GM18867 (cell line): ENCODE measurements around the gene LRRK2.
"Not testable (repeated sequence)": the region's sequence is repeated elsewhere in the genome, so short reads cannot be mapped to it uniquely, and the experiment has no call there.

ENCODE experiments used
- ATAC-seq: cut with Tn5 transposase; IDR thresholded peaks from one replicate; pipeline ENCODE4 v1.9.1; 2021; ENCODE audit warnings: mild to moderate bottlenecking, moderate library complexity; ENCODE audit not compliant: unreplicated experiment

LRRK2 gene

DNA sequence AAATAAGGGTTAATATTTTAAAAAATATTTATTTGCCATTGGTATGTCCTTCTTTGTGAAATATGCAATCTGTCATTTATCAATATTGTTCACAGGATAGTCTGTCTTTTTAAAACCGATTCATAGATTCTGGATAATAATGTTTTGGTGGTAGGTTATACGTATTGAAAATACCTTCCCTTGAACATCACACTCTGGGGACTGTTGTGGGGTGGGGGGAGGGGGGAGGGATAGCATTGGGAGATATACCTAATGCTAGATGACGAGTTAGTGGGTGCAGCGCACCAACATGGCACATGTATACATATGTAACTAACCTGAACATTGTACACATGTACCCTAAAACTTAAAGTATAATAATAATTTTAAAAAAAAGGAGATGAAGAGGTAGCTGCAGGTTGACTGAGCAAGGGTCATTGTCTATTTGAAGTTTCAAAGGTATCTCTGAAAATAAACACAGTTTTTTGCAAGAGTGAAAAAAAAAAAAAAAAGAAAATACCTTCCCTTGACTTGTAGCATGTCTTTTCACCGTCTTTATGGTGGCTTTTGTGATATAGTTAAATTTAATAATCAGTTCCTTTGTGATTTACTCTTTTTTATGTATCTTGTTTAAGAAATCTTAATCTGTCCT, 19.8 kb downstream of the LRRK2 start:
- ATAC-seq = not testable (repeated sequence)

DNA sequence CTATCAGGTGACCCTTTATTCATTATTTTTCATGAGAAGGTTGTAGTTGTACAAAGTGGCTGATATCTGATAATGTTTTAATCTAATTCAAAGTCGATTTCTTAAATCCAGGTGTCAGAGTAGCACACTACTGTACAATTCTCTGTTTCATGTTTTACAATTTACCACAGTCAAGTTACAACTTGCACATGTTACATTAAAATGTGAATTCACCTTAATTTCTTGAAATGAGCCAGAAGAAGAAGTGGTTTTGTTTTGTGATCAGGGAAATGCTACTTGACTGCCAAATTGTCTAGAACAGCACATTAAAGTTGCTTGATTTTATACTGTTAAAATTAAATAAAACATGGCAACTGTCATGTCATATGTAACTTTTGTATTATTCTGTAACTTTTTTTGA, 23.2 kb downstream of the LRRK2 start:
- ATAC-seq = peak; percentile 45

DNA sequence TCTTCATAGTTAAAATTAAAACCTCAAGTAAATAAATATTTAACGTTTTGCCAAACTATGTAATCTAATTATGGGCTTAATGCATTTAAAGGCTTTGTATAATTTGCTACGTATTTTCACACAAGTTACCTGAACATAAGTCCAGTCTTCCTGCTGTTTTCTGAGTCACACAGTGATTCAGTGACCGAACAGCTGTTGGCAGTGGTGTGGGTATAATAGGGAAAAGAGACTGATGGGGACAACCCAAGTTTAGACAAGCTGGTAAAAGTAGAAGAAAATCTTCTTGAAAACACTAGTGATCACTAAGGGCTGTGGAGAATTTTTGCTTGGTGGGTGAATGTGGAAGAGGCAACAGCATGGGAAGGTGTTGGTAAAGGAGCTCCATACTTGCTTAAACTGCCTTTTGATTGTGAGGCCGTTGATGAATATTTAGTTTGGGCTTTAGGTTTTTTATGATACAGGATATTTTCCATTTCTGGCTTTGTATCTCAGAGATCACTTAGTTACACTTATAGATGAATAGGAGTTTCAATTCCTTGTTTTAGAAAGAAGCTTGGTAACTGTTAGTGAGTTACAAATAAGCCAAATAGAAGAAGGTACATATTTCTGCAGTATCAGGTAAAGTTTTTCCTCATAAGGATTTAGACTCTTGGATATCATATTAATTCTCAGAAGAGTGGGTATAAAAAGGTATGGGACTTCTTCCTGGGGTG, 23.9 kb downstream of the LRRK2 start:
- peak; percentile 70 for ATAC-seq

DNA sequence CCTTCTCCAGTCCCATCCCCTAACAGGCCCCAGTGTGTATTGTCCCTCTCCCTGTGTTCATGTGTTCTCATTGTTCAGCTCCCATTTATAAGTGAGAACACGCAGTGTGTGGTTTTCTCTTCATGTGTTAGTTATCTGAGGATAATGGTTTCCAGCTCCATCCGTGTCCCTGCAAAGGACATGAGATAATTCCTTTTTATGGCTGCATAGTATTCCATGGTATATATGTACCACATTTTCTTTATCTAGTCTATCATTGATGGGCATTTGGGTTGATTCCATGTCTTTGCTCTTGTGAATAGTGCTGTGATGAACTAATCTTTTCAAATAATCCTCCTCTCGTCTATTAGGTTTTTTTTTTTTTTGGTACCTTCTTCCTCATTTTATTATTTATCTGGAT, 25.9 kb downstream of the LRRK2 start:
- not testable (repeated sequence) for ATAC-seq

DNA sequence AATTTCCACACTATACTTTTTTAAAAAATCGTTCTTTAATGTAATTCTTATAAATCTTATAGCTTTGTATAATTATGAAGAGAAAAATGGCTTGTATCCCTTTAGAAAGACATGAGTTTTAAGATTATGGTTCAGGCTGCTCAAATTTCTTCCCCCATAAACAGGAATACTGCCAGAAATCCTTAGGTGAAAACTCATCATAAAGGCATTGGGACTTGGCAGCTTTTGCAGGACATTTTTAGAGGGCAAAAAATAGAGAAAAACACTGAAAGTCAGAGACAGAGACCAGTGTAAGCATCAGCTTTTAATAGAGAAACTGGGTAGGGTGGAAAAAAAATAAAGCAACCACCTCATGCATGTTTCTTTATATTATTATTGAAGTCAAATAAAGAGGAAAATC, 29.1 kb downstream of the LRRK2 start:
- no peak for ATAC-seq

DNA sequence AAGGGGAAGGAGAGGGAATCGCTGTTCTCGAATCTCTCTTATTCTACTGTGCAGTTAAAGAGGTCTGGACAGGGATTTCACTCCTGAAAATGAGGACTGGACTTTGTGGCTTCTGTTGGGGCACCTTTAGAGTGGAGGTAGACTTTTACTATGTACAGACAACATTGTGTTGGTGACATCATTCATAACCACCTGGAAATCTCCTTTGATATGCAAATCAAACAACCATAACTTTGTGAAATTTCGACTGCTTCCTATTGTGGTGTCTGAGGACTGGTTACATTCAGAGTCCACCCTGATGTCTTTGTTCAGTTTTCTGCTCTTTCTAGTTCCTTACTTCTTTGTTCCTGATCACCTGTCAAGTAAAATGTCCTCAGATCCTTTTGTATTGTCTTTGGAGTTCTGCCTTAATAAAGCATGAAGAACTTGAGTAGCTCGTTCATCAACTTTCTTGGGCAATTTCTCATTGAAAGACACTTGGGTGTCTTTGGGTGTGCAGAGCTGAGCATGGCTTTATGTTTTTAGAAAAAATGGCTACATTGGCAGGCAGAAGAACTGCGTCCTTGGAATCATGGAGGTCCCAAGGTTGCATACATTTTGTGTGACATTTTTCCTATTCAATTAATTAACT, 29.8 kb downstream of the LRRK2 start:
- ATAC-seq = no peak

DNA sequence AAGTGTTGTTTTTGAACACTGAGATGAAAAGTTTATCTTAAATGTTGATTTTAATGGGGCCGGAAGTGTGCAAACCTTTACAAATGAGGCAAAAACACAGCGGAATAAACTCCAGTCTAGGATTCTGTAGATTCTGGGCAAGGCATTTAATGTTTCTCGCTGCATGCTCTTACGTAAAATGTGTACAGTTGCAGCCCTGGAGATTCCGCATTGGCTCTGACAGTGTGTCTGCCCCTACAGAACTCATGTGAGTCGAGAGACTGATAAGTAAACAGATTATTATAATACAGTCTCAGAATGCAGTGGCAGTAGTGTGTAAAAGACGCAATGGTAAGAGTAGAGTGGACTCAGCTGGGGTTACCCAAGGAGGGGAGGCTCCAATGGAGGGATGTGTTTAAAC, 33.6 kb downstream of the LRRK2 start:
- ATAC-seq = no peak

DNA sequence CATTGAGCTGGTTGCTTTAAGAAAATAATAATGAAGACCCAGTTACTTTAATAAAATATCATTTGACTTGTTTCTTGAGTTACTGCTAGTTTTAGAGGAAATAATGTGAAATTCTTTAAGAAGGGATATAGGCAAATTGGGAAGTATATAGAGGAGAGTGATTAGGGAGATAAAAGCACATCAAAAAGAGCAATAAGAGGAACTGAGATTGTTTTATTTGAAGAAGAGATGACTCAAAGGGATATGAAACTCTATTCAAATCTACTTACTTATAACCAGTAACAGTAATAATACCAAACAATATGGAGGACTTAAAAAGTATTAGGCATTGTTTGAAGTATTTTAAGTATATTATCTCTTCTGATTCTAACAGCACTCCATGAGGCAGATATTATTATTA, 37.1 kb downstream of the LRRK2 start:
- peak; percentile 83 for ATAC-seq

DNA sequence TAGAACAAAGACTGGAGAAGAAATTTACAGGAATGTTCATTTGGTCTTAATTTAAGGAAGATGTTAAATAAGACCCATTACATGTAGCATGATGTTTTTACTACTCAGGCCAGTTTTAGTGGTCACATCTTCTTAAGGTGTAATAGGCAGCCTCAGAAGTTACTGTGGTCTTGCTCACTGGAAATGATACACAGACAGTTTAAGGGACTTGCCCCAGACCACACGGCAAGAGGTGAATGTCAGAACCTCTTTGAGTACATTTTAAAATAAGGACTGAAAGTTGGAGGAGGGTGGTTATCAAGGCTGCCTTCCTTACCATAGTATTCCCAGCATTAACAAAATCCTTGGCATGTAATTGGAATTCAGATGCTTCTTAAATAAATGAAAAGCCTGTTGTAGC, 37.9 kb downstream of the LRRK2 start:
- peak; percentile 75 for ATAC-seq

DNA sequence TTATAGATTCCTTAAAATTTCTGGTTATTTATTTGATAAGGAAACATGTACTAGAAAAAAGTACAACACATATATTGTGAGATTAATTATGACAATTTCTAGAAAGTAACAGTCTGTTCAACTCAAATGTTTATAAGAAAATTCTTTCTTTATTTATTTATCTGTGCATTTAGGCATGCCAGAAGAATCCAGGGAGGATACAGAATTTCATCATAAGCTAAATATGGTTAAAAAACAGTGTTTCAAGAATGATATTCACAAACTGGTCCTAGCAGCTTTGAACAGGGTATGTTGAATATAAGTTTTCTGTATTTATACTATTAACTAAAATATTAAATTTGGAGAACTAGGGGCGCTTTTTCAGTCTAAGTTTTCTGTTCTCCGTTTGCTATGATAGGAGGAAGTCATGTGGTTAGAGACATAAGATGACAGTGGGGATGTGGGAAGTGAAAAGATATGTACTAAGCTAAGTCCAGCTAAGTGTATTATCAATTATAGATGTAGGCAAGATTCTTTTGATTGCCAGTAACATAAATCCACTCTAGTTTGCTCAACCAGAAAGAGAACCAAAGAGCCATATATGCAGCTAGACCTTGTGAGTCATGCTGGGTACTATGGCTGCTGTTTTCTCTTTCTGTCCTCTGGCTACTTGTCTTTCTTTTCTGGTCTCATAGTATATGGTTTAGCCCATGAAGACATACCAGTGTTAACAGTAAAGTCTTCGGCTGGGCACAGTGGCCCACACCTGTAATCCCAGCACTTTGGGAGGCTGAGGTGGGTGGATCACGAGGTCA, 39.0 kb downstream of the LRRK2 start:
- ATAC-seq = no peak

DNA sequence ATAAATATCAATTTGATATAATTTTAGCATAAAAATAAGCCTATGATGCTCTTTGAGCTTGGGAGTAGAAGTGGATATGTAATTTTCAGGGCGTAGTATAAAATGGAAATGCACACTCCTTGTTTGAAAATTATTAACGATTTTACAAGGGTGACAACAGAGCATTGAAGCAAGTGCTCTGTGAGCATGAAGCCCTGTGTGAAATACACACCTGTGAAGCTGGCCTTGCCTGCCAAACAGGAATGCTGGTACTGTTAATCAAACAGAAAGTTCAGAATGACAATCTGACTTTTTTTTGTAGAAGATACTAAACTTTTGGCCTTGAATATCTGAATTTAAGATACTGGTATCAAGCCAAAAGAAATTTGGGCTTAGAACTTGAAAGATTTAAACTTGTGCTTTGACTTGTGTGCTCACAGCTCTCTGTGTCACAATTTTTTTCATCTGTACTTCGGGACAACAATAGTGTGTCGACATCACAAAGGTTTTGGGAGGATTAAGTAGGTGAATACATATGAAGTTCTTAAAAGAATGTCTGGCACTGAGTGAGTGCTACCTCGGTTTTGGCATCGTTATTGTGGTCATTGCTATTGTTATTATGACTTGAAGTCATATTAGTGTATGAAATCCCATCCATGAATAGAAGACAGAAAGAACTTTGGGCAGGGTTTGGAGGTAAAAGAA, 47.3 kb downstream of the LRRK2 start:
- ATAC-seq = no peak

DNA sequence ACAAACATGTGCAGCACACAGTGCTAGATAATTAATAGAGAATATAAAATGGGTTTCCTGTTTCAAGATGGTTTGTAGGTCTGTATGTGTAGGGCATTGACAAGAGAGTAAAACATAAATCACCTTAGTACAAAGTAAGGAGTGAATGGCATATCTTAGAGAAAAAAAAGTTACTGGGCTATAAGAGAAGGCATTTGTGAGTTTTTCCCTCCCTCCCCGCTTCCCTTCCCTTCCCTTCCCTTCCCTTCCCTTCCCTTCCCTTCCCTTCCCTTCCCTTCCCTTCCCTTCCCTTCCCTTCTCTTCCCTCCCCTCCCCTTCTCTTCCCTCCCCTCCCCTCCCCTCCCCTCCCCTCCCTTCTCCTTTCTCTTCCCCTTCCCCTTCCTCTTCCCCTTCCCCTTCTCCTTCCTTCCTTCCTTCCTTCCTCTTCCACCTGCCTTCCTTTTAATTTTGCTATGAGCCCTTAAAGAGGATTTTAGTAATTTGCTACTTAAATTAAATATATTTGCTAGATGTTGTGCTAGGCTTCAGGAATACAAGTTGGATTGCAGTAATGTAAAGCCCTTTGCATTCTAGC, 57.1 kb downstream of the LRRK2 start:
- ATAC-seq = no peak

DNA sequence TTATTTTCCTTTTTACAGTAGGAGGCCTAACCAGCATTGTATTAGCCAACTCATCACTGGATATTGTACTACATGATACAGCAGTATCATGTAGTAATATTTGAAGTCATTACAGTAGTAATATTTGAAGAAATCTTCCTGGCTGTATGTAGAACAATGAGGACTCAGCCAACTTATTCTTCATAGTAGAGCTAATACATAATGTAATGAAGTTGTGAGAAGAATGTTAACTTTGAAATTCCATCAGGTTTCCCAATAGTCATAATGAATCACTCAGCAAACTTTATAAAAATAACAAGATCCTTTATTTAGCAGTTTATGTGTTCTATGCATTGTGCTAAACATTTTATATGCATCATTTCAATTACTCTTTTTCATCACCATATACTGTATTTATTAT, 61.8 kb downstream of the LRRK2 start:
- no peak for ATAC-seq

DNA sequence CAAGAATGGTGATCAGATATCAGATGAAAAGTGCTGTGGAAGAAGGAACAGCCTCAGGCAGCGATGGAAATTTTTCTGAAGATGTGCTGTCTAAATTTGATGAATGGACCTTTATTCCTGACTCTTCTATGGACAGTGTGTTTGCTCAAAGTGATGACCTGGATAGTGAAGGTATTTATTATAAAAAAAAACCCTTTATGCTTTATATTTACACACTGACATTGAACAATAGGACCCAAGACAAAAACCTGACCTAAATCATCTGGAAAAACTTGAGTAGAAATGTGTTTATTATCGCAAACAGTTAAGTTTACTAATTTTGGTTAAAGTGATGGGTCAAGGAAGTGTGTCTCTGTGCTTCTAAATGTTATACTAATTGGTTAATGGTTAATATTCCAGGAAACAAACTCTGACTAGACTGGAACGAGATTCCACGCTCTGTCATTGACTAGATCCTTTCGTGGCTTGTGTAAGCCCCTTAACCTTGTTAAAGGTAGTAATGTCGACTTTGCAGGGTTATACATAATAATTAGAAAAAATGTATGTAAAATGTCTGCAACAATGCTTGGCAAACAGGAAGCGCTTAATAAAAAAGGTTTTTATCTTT, 62.7 kb downstream of the LRRK2 start:
- no peak for ATAC-seq

DNA sequence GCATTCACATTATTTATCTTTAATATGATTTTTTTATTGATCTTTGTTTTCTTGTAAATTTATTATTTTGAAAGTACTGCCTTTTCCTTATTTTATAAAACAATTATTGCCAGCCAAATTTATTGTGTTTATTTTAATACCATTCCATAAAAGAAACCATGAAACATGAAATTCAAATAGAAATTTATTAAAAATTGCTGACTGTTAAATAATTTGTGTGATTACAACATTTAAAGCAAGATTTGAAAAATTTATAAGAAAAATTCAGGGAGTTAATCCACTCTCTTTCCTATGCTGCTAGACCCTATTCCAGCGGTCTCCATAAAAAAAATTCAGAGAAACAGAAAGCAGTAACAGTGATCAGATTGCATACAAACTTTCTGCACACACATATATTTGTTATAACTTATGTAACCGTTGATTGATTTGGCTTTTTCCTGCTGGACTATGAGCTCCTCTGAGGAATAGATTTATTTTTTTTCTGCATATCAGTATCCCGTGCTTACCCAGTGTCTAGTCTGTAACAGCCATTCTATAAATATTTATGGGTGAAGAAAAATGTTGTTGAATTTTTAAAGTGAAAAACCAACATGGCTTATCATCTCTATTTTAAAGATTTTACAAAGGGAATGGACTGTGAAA, 68.1 kb downstream of the LRRK2 start:
- ATAC-seq = no peak

DNA sequence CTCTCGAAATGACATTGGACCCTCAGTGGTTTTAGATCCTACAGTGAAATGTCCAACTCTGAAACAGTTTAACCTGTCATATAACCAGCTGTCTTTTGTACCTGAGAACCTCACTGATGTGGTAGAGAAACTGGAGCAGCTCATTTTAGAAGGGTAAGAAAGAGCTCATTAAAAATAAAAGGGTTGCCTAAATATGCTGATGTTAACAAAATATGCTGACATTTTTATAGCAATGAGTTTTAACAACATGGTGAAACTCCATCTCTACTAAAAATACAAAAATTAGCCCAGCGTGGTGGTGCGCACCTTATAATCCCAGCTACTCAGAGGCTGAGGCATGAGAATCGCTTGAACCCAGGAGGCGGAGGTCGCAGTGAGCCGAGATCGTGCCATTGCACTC, 73.5 kb downstream of the LRRK2 start:
- no peak for ATAC-seq

DNA sequence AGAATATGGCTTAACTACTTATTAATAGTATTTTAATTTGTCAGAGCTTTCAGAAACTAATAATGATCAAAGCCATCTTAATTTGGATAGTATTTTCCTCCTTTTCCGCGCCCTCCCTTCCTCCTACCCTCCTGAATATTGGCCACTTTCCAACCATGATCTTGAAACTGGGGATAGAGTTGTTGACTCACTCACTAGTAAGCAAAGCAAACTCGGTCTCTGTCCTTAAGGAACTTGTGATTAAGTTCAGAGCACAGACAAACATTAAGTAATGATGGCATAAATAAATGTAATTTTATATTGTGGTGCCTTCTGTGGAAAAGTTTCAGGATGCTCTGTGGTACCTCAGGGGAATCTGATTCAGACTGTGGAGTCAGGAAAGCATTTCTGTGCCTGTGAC, 75.7 kb downstream of the LRRK2 start:
- ATAC-seq = no peak

DNA sequence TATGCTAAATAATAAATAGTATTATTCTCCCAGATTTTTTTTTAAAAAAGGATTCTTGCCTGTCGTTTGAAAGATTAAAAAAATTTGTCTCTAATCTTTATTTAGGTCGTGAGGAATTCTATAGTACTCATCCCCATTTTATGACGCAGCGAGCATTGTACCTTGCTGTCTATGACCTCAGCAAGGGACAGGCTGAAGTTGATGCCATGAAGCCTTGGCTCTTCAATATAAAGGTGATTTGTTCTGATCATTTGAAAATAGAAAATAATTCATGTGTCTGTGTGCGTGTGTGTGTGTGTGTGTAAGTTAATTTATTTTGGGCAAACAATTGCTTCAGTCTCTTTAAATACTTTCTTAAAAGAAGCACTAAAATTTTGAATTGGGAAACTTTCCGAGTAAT, 84.2 kb downstream of the LRRK2 start:
- ATAC-seq = no peak

DNA sequence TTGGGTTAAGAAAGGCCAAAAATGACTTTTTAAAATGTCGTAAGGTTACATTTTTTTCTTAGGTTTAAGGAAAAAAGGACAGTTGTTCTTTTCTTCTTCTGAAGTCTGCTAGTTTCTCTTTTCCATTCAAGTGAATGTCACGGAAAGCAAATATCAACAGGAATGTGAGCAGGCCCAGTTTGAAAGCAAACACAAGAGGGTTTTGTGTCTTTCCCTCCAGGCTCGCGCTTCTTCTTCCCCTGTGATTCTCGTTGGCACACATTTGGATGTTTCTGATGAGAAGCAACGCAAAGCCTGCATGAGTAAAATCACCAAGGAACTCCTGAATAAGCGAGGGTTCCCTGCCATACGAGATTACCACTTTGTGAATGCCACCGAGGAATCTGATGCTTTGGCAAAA, 85.4 kb downstream of the LRRK2 start:
- ATAC-seq = no peak

DNA sequence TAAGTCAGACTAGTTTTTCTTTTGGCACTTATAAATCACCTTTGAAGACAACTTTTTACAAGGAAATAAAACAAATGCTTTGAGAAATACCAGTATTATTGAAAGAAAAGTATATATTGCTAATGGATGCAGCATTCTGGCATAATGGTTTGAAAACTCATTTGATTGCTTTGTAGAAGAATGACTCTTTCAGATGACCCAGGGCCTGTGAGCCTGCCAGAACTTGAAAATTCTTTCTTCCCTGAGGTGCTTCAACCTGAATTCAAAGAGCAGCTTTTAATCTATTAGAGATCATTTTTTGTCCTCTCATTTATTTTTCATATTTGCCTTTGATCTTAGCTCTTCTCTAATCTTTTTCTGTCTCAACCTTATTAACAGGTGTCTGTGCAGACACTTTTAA, 87.4 kb downstream of the LRRK2 start:
- ATAC-seq = no peak
